ENCODE measurements around the gene FAM174C.

- TF ChIP-seq CTCF (IDR thresholded peaks at IDR 0.05) (no peak), POLR2A (IDR thresholded peaks at IDR 0.05) (no peak)
Observed at GRCh38 chr19:1226227-1226518, 49.2 kb upstream of the FAM174C start.
